H9 (cell line): ENCODE data around the gene TMPRSS6. TPM values are rescaled to one million over a fixed set of nuclear protein-coding genes. Genes with fewer than 3 reads are reported as not detected.

Experiments
- DNase-seq: peaks from one replicate; pipeline ENCODE4 v3.0.0-alpha.2; 2017
- H2AFZ ChIP-seq: one replicate; pipeline ENCODE4 v1.6.1; 2013; ENCODE audit warnings: mild to moderate bottlenecking, low read length, control low read depth, moderate library complexity
- H2AK5ac ChIP-seq: 2 replicates; pipeline ENCODE4 v1.6.1; 2013; ENCODE audit warnings: low read length, control low read depth, mixed read lengths; ENCODE audit not compliant: insufficient read length
- H2BK120ac ChIP-seq: one replicate; pipeline ENCODE4 v1.6.1; 2013; ENCODE audit warnings: low read depth, mild to moderate bottlenecking, low read length, control low read depth, inconsistent platforms; ENCODE audit not compliant: poor library complexity, severe bottlenecking
- H2BK12ac ChIP-seq: 2 replicates; pipeline ENCODE4 v1.6.1; 2013; ENCODE audit warnings: low read length, control low read depth, mixed read lengths, low read depth; ENCODE audit not compliant: insufficient read length
- H2BK15ac ChIP-seq: 2 replicates; pipeline ENCODE4 v1.6.1; 2013; ENCODE audit warnings: low read depth, low read length, control low read depth
- H2BK20ac ChIP-seq: one replicate; pipeline ENCODE4 v1.6.1; 2013; ENCODE audit warnings: low read depth, mild to moderate bottlenecking, low read length, control low read depth, inconsistent platforms; ENCODE audit not compliant: poor library complexity, severe bottlenecking
- H2BK5ac ChIP-seq: 2 replicates; pipeline ENCODE4 v1.6.1; 2013; ENCODE audit warnings: low read length, control low read depth, mixed read lengths; ENCODE audit not compliant: insufficient read length
- H3K14ac ChIP-seq: 2 replicates; pipeline ENCODE4 v1.6.1; 2013; ENCODE audit warnings: low read length, control low read depth; ENCODE audit not compliant: insufficient read depth
- H3K18ac ChIP-seq: 2 replicates; pipeline ENCODE4 v1.6.1; 2013; ENCODE audit warnings: low read depth, mild to moderate bottlenecking, mixed read lengths, low read length, control low read depth; ENCODE audit not compliant: insufficient read length
- H3K23ac ChIP-seq: 2 replicates; pipeline ENCODE4 v1.6.1; 2013; ENCODE audit warnings: low read length, control low read depth, mixed read lengths, low read depth; ENCODE audit not compliant: insufficient read length
- H3K23me2 ChIP-seq: 2 replicates; pipeline ENCODE4 v1.6.1; 2013; ENCODE audit warnings: low read depth, mild to moderate bottlenecking, mixed read lengths, low read length, control low read depth; ENCODE audit not compliant: insufficient read length, poor library complexity, severe bottlenecking
- H3K27ac ChIP-seq: 2 replicates; pipeline ENCODE4 v1.5.1; 2013; ENCODE audit warnings: low read length, control low read depth, mixed read lengths, low read depth; ENCODE audit not compliant: insufficient read length
- H3K27me3 ChIP-seq: 2 replicates; pipeline ENCODE4 v1.6.1; 2013; ENCODE audit warnings: low read length, control low read depth, inconsistent platforms; ENCODE audit not compliant: insufficient read depth
- H3K4ac ChIP-seq: 2 replicates; pipeline ENCODE4 v1.6.1; 2013; ENCODE audit warnings: low read depth, mild to moderate bottlenecking, control low read depth, inconsistent platforms, low read length, moderate library complexity
- H3K4me1 ChIP-seq: 2 replicates; pipeline ENCODE4 v1.6.1; 2013; ENCODE audit warnings: low read length, control low read depth, inconsistent platforms; ENCODE audit not compliant: insufficient read depth
- H3K4me2 ChIP-seq: 2 replicates; pipeline ENCODE4 v1.6.1; 2013; ENCODE audit warnings: low read length, control low read depth, mixed read lengths; ENCODE audit not compliant: insufficient read length, insufficient read depth
- H3K56ac ChIP-seq: 2 replicates; pipeline ENCODE4 v1.6.1; 2013; ENCODE audit warnings: low read depth, mild to moderate bottlenecking, mixed read lengths, low read length, control low read depth; ENCODE audit not compliant: insufficient read length
- H3K79me1 ChIP-seq: 2 replicates; pipeline ENCODE4 v1.6.1; 2013; ENCODE audit warnings: low read depth, mild to moderate bottlenecking, moderate library complexity, low read length, control low read depth, inconsistent platforms; ENCODE audit not compliant: insufficient read depth, poor library complexity, severe bottlenecking
- H3K79me2 ChIP-seq: 2 replicates; pipeline ENCODE4 v1.6.1; 2013; ENCODE audit warnings: low read length, control low read depth, inconsistent platforms; ENCODE audit not compliant: insufficient read depth
- H3K9ac ChIP-seq: 2 replicates; pipeline ENCODE4 v1.6.1; 2013; ENCODE audit warnings: low read length, control low read depth, mixed read lengths; ENCODE audit not compliant: insufficient read length; ENCODE audit errors: extremely low read depth
- H3K9me3 ChIP-seq: one replicate; pipeline ENCODE4 v1.6.1; 2013; ENCODE audit warnings: low read depth, low read length, inconsistent platforms; ENCODE audit not compliant: control insufficient read depth
- H3T11ph ChIP-seq: one replicate; pipeline ENCODE4 v1.6.1; 2013; ENCODE audit warnings: mild to moderate bottlenecking, low read length, control low read depth, inconsistent platforms
- H4K20me1 ChIP-seq: one replicate; pipeline ENCODE4 v1.6.1; 2013; ENCODE audit not compliant: control insufficient read depth, insufficient read length, insufficient read depth
- H4K5ac ChIP-seq: 2 replicates; pipeline ENCODE4 v1.6.1; 2013; ENCODE audit warnings: low read depth, mild to moderate bottlenecking, mixed read lengths, low read length, control low read depth; ENCODE audit not compliant: insufficient read length
- H4K8ac ChIP-seq: replicated peaks from 2 replicates; pipeline ENCODE4 v1.6.1; 2013; ENCODE audit warnings: low read length, control low read depth, mixed read lengths, low read depth; ENCODE audit not compliant: insufficient read length
- H4K91ac ChIP-seq: 2 replicates; pipeline ENCODE4 v1.6.1; 2013; ENCODE audit warnings: low read depth, mild to moderate bottlenecking, moderate library complexity, mixed read lengths, low read length, control low read depth; ENCODE audit not compliant: insufficient read length
- H3K27ac Mint-ChIP-seq, 3 experiments: 2 replicates in 2 of 3; 3 replicates in 1 of 3; pipeline ENCODE4 v1.8.0; 2020 to 2021; ENCODE audit warnings: mixed read lengths in 3 of 3, mild to moderate bottlenecking in 1 of 3, moderate library complexity in 1 of 3
- H3K27me3 Mint-ChIP-seq: 2 replicates; pipeline ENCODE4 v1.8.0; 2021; ENCODE audit warnings: low read depth, mild to moderate bottlenecking, moderate library complexity, mixed read lengths
- H3K36me3 Mint-ChIP-seq, 3 experiments: 2 replicates in 2 of 3; 3 replicates in 1 of 3; pipeline ENCODE4 v1.8.0; 2020 to 2021; ENCODE audit warnings: low read depth in 3 of 3, mixed read lengths in 3 of 3; ENCODE audit not compliant: insufficient read depth in 1 of 3
- H3K4me1 Mint-ChIP-seq, 2 experiments: 2 replicates each; pipeline ENCODE4 v1.8.0; 2020; ENCODE audit warnings: mixed read lengths in 2 of 2
- H3K4me3 Mint-ChIP-seq, 2 experiments: 2 replicates in 1 of 2; 3 replicates in 1 of 2; pipeline ENCODE4 v1.8.0; 2020 to 2021; ENCODE audit warnings: mild to moderate bottlenecking in 2 of 2, mixed read lengths in 2 of 2, moderate library complexity in 1 of 2
- H3K9me3 Mint-ChIP-seq, 2 experiments: 2 replicates in 1 of 2; 3 replicates in 1 of 2; pipeline ENCODE4 v1.8.0; 2020; ENCODE audit warnings: mild to moderate bottlenecking in 2 of 2, mixed read lengths in 2 of 2, moderate library complexity in 1 of 2
- WGBS: extraction: QIAGEN DNeasy Blood & Tissue Kit; methylation state at CpG from one replicate; pipeline ENCODE4 v1.1.7; 2013; ENCODE audit warnings: missing lambda C conversion rate, low lambda C conversion rate, mixed read lengths; ENCODE audit not compliant: insufficient read length; ENCODE audit errors: extremely low coverage; 5-methylcytosine and 5-hydroxymethylcytosine counted together
- total RNA-seq: library from RNA; stranded (reverse); gene quantifications from 2 replicates; pipeline ENCODE4 v1.2.1, GENCODE V29; 2021
- TF ChIP-seq, protein P1 (sequence below): fragments of 200-600 bp; sonication (generic); conservative IDR thresholded peaks from 3 replicates; pipeline ENCODE4 v1.8.0; 2021; ENCODE audit warnings: antibody characterized with exemption, mild to moderate bottlenecking

Gene TMPRSS6
- total RNA-seq, 1 experiment from 2014 or later, result not detected

DNA sequence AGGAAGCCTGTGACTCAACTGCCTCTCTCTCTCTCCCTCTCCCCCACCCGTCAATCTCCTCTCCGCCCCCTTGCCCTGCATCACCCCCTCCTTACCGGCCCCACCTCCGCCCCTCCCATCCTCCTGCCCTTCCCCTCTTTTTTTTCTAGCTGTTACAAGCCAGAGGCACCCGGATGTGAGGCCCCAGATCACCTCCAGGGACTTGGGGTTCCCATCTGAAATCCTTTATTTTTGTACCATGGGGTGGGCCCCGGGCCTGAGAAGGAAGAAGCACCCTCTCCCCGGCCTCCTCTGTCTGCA, 47.2 kb downstream of the TMPRSS6 start:
- Histone ChIP-seq H4K5ac (no peak overlapping the region), H2BK12ac (no peak overlapping the region), H4K20me1 (no peaks in the 10 kb centered on the region), H3K4ac (no peak overlapping the region), H2BK20ac (no peak overlapping the region), H3K23me2 (no peaks in the 10 kb centered on the region), H3K4me2 (no peak overlapping the region), H4K91ac (no peak overlapping the region), H3K23ac (no peak overlapping the region), H4K8ac (no peak overlapping the region), H3T11ph (no peak overlapping the region), H3K27me3 (peaks cover 3% of the 10 kb centered on the region), H2BK15ac (no peak overlapping the region), H3K79me1 (no peaks in the 10 kb centered on the region), H3K14ac (no peak overlapping the region), H3K9ac (no peak overlapping the region), H3K9me3 (no peaks in the 10 kb centered on the region), H3K56ac (no peak overlapping the region), H2BK120ac (no peak overlapping the region), H3K79me2 (no peaks in the 10 kb centered on the region), H2BK5ac (no peak overlapping the region), H2AK5ac (no peak overlapping the region), H2AFZ (no peak overlapping the region), H3K18ac (no peak overlapping the region), H3K4me1 (no peaks in the 10 kb centered on the region; the same call in 1 of the 2 replicates), H3K27ac (no peak overlapping the region)
- Mint-ChIP-seq H3K9me3 (no peaks in the 10 kb centered on the region; a peak in 1 of 5 replicates), H3K4me1 (peaks cover 9 to 25% of the 10 kb centered on the region in 2 experiments), H3K36me3 (peaks cover 4 to 20% (median 12%) of the 10 kb centered on the region in 3 experiments), H3K4me3 (no peak overlapping the region), H3K27ac (no peak overlapping the region), H3K27me3 (peaks cover 34% of the 10 kb centered on the region)
- no CpG with 5 or more reads among the region's 7 CpGs for WGBS
- TF ChIP-seq, protein P1, sequence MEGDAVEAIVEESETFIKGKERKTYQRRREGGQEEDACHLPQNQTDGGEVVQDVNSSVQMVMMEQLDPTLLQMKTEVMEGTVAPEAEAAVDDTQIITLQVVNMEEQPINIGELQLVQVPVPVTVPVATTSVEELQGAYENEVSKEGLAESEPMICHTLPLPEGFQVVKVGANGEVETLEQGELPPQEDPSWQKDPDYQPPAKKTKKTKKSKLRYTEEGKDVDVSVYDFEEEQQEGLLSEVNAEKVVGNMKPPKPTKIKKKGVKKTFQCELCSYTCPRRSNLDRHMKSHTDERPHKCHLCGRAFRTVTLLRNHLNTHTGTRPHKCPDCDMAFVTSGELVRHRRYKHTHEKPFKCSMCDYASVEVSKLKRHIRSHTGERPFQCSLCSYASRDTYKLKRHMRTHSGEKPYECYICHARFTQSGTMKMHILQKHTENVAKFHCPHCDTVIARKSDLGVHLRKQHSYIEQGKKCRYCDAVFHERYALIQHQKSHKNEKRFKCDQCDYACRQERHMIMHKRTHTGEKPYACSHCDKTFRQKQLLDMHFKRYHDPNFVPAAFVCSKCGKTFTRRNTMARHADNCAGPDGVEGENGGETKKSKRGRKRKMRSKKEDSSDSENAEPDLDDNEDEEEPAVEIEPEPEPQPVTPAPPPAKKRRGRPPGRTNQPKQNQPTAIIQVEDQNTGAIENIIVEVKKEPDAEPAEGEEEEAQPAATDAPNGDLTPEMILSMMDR, result no peak
- DNase-seq, result no peak
